Measurements from ENCODE around the gene BST1. TPM values are rescaled to one million over a fixed set of nuclear protein-coding genes. Genes with fewer than 3 reads are reported as not detected.

The BST1 gene
- total RNA-seq, 1 experiment from 2014 or later = not detected

GRCh38 chr4:15751153-15751552, 48.3 kb downstream of the BST1 start:
- H3K9me3 Mint-ChIP-seq = peaks cover 0 to 3% of the 10 kb centered on the region in 2 experiments; a peak in 1 of 5 replicates
- Histone ChIP-seq H3T11ph (ENCODE audit: low read length) (no peak overlapping the region), H4K8ac (replicated peaks; ENCODE audit: insufficient read length, low read depth, low read length) (no peak overlapping the region)

More at GRCh38 chr4:15751153-15751552, 48.3 kb downstream of the BST1 start:
- Histone ChIP-seq H3K56ac (ENCODE audit: insufficient read length, low read depth, low read length) (no peak overlapping the region), H3K4ac (ENCODE audit: low read depth, low read length) (no peak overlapping the region), H4K20me1 (ENCODE audit: control insufficient read depth, insufficient read depth, insufficient read length) (no peaks in the 10 kb centered on the region), H2BK15ac (ENCODE audit: low read depth, low read length) (no peak overlapping the region), H4K91ac (ENCODE audit: insufficient read length, low read depth, low read length) (no peak overlapping the region), H3K79me1 (ENCODE audit: insufficient read depth, low read depth, low read length, poor library complexity, severe bottlenecking) (no peaks in the 10 kb centered on the region), H3K4me1 (ENCODE audit: insufficient read depth, low read length) (no peaks in the 10 kb centered on the region), H2AFZ (ENCODE audit: low read length) (no peak overlapping the region), H2BK20ac (ENCODE audit: low read depth, low read length, poor library complexity, severe bottlenecking) (no peak overlapping the region), H3K23me2 (ENCODE audit: insufficient read length, low read depth, low read length, poor library complexity, severe bottlenecking) (no peaks in the 10 kb centered on the region), H2BK12ac (ENCODE audit: insufficient read length, low read depth, low read length) (no peak overlapping the region), H3K18ac (ENCODE audit: insufficient read length, low read depth, low read length) (no peak overlapping the region), H3K9me3 (ENCODE audit: control insufficient read depth, low read depth, low read length) (no peaks in the 10 kb centered on the region), H3K79me2 (ENCODE audit: insufficient read depth, low read length) (no peaks in the 10 kb centered on the region), H2BK5ac (ENCODE audit: insufficient read length, low read length) (no peak overlapping the region), H2BK120ac (ENCODE audit: low read depth, low read length, poor library complexity, severe bottlenecking) (no peak overlapping the region), H2AK5ac (ENCODE audit: insufficient read length, low read length) (no peak overlapping the region), H3K4me2 (ENCODE audit: insufficient read depth, insufficient read length, low read length) (no peak overlapping the region), H3K23ac (ENCODE audit: insufficient read length, low read depth, low read length) (no peak overlapping the region), H3K14ac (ENCODE audit: insufficient read depth, low read length) (no peak overlapping the region), H3K9ac (ENCODE audit: extremely low read depth, insufficient read length, low read length) (no peak overlapping the region), H4K5ac (ENCODE audit: insufficient read length, low read depth, low read length) (no peak overlapping the region), H3K27ac (ENCODE audit: insufficient read length, low read depth, low read length) (no peak overlapping the region), H3K27me3 (ENCODE audit: insufficient read depth, low read length) (no peaks in the 10 kb centered on the region)
- no peak for TF ChIP-seq CTCF (conservative IDR thresholded peaks at IDR 0.05)
- no peaks in the 10 kb centered on the region for H3K36me3 Mint-ChIP-seq (ENCODE audit: insufficient read depth in 1 of 3, low read depth in 3 of 3)
- H3K4me3 Mint-ChIP-seq = no peak overlapping the region
- DNase-seq = no peak
- no peak overlapping the region for H3K27ac Mint-ChIP-seq
- H3K4me1 Mint-ChIP-seq = peaks cover 8 to 10% of the 10 kb centered on the region in 2 experiments; a peak in 2 of 4 replicates
- no CpG with 5 or more reads among the region's 2 CpGs for WGBS (ENCODE audit: extremely low coverage, insufficient read length, low lambda C conversion rate)
- no peaks in the 10 kb centered on the region; the same call in 1 of the 2 replicates for H3K27me3 Mint-ChIP-seq (ENCODE audit: low read depth)
